ENCODE results near the gene LCE2C. TPM values are rescaled to one million over a fixed set of nuclear protein-coding genes. Genes with fewer than 3 reads are reported as not detected.

The LCE2C gene
- total RNA-seq, 6 experiments from 2014 or later: not detected

DNA sequence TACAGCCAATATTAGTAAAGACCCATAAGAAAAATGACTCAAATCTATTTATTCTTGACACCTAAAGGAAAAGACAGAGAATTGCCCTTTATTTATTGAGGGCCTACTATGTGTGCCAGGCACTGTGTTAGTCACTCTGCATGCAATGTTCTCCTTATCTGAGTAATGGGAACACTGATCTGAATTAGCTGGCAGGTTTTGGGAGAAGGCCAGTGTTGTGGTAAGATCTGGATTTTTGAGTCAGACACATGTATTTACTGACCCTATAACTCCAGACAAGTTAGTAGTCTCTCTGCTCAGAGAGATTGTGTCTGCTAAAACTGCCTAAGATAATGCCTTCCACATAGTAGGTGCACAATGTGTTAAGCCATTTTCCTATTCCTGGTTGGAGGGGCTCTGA is 50.2 kb downstream of the LCE2C start:
- DNase-seq: no peak
- no peaks in the 10 kb centered on the region for H3K27me3 ChIP-seq
- TF ChIP-seq POLR2A (IDR thresholded peaks at IDR 0.05) (no peak), CTCF (IDR thresholded peaks at IDR 0.05) (no peak)
- no peak overlapping the region for H3K27ac ChIP-seq
- H3K36me3 ChIP-seq: no peaks in the 10 kb centered on the region
- H3K4me1 ChIP-seq: no peaks in the 10 kb centered on the region
- H3K9me3 ChIP-seq: no peaks in the 10 kb centered on the region
- ATAC-seq: no peak
- intact Hi-C loops (cut with DNase I): no loop called here
- no peak overlapping the region for H3K4me3 ChIP-seq

Other genes starting within 250 kb of the LCE2C start
- not detected for gene LCE5A, start 164.5 kb upstream of the LCE2C start, total RNA-seq
- not detected for gene CRCT1, start 160.8 kb upstream of the LCE2C start, total RNA-seq
- not detected for gene LCE3E, start 108.5 kb upstream of the LCE2C start, total RNA-seq
- not detected for gene LCE3D, start 94.8 kb upstream of the LCE2C start, total RNA-seq
- not detected for gene LCE3C, start 75.0 kb upstream of the LCE2C start, total RNA-seq
- not detected for gene LCE3B, start 61.5 kb upstream of the LCE2C start, total RNA-seq
- not detected for gene LCE3A, start 52.2 kb upstream of the LCE2C start, total RNA-seq
- not detected for gene LCE2D, start 11.9 kb upstream of the LCE2C start, total RNA-seq
- not detected for gene LCE2B, start 10.8 kb downstream of the LCE2C start, total RNA-seq
- not detected for gene LCE2A, start 23.1 kb downstream of the LCE2C start, total RNA-seq
- gene LCE4A, start 32.9 kb downstream of the LCE2C start, total RNA-seq: not detected
- gene KPRP, start 82.7 kb downstream of the LCE2C start, total RNA-seq: not detected
- not detected for gene LCE1F, start 99.9 kb downstream of the LCE2C start, total RNA-seq
- gene LCE1E, start 111.0 kb downstream of the LCE2C start, total RNA-seq: not detected
- not detected for gene LCE1D, start 121.4 kb downstream of the LCE2C start, total RNA-seq
- not detected for gene LCE1C, start 131.4 kb downstream of the LCE2C start, total RNA-seq
- gene LCE1B, start 136.7 kb downstream of the LCE2C start, total RNA-seq: not detected
- gene LCE1A, start 152.2 kb downstream of the LCE2C start, total RNA-seq: not detected
- gene LCE6A, start 167.6 kb downstream of the LCE2C start, total RNA-seq: not detected
- not detected for gene LCE7A, start 184.7 kb downstream of the LCE2C start, total RNA-seq
- not detected for gene SMCP, start 203.0 kb downstream of the LCE2C start, total RNA-seq
- gene IVL, start 233.3 kb downstream of the LCE2C start, total RNA-seq: not detected